Endometrial microvascular endothelial cells (primary cell): ENCODE data around the gene CSTPP1. TPM values are rescaled to one million over a fixed set of nuclear protein-coding genes. Genes with fewer than 3 reads are reported as not detected.

Experiments
- in situ Hi-C: cut with HindIII; loops from 2 replicates; pipeline ENCODE4 v1.10.0; 2017; ENCODE audit warnings: low sequenced_read_pairs, low pct_unique_long_range_greater_than_20kb; ENCODE audit errors: inconsistent ontology term
- total RNA-seq: library from RNA; depleted of rRNA; stranded (reverse); fragments of >200 nt; gene quantifications from one replicate; pipeline ENCODE4 v1.2.3, GENCODE V29; 2015; ENCODE audit errors: inconsistent ontology term

The CSTPP1 gene
- total RNA-seq, 1 donor from 2014 or later, result 24.0 TPM

DNA sequence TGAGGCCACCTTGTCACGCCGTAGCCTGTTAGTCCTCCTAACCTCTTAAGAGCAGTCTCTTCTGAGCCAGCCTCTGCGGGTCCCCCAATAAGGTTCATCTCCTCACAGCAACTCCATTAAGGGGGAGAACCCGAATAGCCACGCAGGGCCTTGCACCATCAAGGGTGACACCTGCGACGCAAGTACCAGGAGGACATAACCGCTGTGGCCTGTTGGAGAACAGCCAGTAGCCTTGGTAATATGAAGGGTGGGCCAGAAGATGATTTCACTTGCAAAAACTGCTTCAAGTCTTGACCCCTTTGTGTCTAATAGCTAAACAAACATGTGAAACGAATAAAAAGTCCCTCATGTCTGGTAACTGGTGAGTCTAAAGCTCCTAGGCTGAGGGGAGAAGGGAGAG, 225.3 kb downstream of the CSTPP1 start:
- in situ Hi-C loops, result no loop called here

DNA sequence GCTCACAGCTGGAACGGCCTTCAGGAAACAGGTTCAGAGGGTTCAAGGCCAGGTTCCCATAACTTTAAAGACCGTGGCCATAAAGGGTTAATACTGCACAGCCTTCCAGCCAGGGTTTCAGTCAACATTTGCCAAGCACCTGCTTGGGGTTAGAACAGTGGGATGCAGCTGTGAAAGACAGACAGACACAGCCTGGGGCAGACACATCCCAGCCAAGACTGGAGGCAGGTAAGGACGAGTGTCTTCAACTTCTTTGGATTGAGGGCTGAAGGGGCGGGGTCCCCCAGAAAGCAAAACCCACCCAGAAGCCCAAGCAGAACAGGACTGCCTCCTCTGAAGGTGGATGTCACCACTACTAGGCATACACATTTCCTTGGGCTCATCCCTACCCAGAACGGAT, 225.9 kb downstream of the CSTPP1 start:
- in situ Hi-C loops, result no loop called here

DNA sequence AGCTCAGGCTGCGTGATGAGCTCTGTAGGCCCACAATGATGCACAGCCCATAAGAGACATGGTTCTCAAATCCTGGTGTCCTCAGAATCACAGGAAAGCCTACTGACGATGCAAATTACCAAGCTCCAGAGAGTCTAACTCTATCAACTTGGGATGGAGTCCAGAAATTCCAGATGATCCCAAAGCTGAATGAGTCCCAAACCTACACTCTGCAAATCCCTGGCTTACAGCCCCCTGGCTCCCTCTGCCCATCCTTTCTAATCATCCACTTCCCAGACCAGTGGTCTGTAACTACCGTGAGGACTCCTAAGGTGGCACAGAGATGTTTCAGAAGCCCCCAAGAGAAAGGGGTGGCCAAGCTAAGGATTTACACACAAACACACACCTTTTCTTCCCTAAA, 226.6 kb downstream of the CSTPP1 start:
- in situ Hi-C loops, result no loop called here

DNA sequence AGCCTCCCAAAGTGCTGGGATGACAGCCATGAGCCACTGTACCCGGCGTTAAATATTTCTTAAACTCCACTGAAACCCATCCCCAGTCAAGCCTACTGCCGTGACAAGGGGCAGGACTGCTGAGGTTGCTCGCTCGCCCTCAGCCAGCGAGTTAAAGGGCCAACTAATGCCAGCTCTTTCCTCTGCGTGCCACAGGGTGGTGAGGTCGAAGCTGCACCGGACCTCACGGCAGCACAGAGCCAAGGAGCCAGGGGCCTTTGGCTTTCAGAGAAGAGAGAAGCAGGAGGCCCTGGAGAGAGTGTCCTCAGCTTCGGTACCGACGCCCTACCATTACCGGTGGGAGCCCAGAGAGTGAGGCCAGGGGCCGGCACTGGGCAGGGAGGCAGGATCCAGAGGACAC, 227.3 kb downstream of the CSTPP1 start:
- in situ Hi-C loops, result no loop called here

DNA sequence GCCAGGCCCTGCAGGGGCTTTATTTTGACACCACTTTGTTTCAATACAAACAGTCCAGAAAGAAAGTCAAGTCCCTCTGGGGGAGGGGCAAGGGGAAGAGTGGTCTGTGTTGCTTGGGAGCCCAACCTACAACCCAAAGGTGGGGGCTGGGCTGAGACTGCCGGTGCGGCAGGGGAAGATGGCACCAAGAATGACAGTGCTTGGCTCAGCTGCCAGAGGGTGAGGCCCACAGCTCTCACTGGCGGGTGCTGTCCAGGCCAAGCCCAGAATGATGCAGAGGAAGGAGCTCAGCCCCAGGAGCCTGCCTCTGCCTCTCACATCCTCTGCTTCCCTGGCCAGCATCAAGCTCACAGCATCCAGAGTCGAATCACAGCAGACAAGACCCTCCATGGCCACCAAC, 227.8 kb downstream of the CSTPP1 start:
- in situ Hi-C loops, result no loop called here

DNA sequence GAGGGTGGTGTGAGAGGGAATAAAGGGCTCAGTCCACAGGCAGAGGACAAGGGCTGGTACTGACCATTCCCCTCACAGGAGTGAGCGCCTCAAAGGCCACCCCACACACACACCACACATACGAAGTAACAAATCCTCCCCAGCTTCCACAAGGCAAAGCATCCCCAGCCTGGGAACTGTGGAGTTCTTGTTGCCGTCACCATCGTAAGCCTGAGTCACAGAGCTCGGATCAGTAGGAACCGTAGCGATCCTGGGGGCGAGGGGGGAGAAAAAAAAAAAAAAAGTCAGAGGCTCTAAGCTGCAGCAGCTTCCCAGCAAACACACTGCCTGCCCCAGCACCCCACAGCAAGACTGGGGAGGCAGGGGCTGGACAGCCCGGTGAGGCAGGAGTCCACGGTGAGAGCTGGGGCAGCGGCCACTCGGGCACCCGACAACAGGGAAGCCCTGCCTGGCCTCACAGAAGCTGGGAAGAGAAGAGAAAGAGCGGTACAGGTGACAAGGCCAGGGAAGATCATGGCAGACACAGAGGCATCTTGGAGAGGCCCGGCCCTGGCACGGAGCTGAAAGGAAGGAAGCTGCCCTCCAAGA, 228.8 kb downstream of the CSTPP1 start:
- in situ Hi-C loops, result no loop called here

DNA sequence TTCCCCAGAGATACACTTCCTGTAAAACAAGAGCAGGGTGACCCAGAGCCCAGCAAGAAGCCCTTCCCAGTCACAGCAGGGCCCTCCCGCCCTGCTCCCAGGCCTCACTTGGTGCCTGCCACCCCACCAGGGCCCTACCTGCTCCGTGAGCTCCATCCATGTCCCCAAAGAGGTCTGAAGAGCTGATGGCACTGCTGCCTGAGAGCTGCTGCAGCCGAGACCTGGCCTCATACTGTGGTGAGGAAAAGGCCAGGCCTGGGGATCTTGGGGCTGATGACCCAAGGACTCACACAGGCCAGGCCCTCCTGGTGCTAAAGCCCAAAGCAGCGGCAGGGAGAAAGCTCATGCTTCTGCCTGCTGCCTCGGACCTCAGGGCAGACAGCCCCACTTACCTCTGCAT, 229.8 kb downstream of the CSTPP1 start:
- in situ Hi-C loops, result no loop called here

DNA sequence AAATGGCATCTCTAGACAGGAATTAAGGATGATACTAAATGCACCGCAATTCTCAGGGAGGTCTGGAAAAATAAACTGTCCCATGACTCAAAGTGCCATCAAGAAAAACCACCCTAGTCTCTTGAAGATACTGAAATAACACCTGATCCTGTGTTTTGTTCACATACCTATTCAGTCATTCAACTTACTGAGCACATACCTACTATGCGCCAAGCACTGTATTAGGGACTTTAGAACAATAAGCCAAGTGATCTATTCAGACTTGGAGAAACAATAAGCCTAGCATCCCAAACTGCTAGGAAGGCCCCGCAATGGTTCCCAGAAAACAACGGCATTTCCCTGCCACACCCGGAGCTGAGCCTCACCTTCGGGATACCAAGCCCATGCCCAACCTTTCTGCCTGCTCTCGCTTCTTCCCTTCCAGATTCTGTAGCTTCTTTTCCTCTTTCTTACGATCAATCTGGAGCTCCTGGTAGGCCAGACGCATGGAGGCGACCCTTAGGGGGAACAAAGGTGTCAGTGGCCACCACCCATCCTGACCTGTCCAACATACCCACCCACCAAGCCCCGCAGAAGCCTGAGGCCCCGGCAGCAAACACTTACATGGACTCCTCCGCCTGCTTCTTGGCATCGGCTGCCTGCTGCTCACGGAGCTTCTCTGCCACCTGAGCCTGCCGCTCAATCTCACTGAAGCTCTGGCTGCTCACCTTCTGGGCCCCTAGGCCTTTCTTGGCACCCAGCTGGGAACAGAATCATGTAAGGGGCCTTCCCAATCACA, 234.7 kb downstream of the CSTPP1 start:
- in situ Hi-C loops, result no loop called here

DNA sequence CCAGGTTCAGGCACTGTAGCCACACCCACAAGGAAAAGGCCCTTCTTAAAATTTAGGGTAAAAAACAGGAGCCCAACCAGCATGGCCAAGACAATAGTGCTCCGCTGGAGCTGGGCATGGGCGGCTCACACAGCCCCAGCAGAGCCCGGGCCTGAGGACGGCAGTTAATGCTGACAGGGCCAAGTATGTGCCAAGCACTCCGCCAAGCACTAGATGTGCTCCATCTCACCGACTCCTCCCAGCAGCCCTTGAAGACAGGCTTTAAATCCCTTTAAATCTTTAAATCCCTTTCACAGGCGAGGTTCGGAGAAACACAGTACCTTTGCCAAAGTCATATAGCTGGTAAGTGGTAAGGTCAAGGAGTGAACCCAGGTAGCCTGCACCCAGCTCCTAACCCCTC, 235.3 kb downstream of the CSTPP1 start:
- in situ Hi-C loops, result no loop called here

DNA sequence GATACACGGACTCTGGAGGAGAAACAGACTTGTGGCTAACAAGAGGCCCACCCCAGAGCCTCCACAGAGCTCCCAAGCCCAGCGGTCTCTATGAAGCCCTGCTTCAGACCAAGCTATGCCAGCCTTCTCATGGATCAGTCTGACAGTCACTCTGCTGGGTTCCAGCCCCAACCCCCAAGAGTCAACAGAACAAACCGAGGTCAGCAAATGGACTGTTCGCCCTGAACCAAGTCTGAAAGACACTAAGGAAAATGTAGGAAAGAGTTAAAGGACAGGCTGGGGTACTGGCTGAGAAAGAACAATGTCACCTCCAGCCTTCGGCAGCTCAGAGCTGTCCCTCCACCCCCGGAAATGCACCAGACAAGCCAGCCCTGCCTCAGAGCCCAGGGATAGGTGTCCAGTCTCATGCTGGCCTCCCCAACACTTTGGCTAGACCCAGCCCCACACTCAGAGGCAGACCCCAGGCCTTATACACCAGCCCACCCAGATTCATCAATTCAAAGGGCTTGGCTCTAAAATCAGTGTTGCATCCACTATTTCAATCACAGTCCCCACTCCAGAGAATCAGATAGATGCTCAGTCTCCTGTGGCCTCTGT, 236.3 kb downstream of the CSTPP1 start:
- in situ Hi-C loops, result no loop called here

DNA sequence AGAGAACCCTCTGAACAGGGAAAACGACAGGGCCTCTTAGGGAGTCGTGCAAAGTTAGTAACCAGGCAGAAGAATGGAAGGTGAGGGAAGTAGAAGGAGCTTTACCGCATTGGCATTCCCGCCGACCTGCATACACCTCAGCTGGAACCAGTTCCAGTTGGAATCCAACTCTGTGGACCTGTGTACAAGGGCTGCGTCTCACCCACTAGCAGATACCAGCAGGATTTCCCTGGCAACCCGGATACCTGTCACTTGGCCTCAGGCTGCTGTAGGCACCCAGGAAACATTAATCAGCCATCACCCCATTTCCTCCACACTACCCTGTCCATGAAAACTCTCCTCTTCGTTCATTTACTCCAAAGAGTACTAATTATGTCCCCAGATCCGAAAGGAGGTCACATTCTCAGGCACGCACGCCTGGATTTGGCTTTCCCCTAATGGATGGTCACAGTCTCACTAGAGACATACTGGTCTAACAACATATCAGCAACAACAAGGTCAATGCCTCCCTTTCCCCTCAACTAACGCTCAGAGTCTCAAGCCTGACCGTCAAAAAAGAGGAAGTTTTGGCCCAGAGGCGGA, 239.3 kb downstream of the CSTPP1 start:
- in situ Hi-C loops, result no loop called here

DNA sequence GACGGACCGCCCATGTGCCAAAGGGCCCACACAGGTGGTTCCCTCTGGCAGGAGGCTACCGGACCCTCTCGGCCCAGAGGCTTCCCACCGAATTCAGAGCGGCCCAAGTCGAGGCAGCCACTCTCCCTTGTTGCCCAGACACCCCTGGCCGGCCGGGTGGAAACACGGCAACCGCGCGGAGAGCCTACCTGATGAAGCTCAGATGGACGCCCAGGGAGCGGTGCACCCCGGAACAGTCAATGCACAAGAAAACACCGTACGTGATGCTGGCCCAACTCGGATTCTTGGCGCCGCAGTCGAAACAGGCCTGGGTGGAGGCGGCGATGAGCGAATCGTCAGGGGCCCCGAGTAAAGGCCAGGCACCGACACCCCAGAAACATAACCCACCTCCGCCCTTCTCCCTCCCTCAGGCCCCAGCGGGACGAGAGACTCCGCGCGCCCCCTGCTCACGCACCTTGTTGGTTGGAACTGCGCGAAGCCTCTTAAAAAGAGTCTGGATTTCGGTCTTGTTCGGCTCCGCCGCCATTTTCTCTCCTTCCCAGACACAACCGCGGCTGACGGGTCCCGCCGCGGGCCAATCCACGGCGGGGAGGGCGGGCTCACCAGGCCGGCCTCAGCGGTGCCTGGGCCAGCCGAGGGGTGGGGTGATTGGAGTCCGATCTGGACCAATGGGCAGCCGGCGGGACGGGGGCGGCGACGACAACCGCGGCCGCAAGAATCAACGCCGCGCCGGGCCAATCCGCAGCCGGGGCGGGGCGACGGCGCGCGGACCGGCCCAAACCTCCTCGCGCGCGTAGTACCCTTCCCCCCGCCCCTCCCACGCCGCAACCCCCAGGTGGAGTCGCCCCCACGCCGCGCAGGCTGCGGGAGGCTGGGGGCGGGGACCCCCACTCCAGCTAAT, 240.0 kb downstream of the CSTPP1 start, which contains the start of gene ARFGAP2:
TSS of gene ARFGAP2 (minus strand) at position 552 of the 901 bp plus-strand sequence. CDS start at position 526, 26 bp downstream.
- in situ Hi-C loops, result no loop called here

DNA sequence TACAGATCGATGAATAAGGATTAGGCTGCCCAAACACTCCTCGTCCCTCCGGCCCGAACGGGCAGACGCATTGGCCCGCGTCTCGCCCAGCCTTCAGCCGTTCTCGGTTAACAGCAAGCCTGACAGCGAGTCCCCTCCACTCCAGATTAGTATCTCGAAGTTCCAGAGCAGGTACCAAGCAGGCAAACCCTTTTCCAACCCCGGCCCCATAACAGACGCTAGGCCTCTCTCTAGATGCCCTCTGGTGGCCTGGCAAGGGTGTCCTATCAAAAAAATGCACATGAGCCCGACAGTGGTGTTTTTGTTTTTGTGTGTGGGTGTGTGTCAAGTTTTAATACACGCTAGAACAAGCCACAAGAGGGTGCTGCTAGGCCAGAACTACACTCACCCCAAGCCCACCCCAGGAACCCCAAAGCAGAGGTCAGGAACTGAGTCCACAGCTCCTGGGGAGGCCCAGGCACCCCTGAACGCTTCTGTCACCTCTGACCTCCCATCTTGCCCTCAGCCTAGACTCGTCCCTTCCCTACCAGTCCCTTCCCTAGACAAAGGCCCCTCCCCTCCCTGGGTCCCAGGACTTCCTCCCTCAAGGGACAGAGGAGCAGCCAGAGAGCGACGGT, 240.8 kb downstream of the CSTPP1 start:
- in situ Hi-C loops, result no loop called here

DNA sequence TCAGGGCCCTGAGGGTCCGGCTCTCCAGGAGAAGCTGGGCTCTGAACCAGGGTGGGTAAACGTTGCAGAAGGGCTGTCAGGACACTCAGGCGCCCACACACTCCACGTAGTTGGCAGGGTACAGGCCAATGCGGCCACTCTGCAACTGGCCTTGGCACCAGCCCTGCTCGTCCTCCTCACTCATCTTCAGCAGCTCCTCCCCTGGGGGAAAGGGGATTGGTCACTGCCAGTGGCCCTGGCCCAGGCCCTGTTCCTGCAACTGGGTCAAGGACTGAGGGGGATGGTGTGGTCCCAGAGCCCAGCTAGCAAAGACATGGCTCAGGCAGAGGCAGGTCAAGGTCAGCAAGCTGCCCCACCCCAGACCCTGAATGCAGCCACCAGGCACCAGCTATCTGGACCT, 241.3 kb downstream of the CSTPP1 start:
- in situ Hi-C loops, result no loop called here

DNA sequence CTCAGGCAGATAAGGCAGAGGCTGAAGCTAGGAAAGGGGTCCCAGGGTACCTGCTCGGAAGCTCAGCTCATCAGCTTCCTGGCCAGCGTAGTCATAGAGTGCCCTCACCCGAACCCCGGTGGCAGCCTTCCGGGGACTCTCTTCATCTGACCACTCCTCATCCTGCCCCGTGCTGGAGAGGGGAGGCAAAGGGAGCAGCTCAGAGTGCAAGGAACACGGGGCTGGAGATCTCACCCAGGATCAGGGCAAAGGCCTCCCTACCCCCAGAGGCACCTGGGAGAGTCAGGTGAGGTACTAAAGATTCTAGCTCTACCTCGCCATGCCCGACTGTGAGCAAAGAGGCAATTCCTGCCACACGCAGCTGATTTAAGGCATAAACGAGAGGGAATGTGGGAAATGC, 241.8 kb downstream of the CSTPP1 start:
- in situ Hi-C loops, result no loop called here

DNA sequence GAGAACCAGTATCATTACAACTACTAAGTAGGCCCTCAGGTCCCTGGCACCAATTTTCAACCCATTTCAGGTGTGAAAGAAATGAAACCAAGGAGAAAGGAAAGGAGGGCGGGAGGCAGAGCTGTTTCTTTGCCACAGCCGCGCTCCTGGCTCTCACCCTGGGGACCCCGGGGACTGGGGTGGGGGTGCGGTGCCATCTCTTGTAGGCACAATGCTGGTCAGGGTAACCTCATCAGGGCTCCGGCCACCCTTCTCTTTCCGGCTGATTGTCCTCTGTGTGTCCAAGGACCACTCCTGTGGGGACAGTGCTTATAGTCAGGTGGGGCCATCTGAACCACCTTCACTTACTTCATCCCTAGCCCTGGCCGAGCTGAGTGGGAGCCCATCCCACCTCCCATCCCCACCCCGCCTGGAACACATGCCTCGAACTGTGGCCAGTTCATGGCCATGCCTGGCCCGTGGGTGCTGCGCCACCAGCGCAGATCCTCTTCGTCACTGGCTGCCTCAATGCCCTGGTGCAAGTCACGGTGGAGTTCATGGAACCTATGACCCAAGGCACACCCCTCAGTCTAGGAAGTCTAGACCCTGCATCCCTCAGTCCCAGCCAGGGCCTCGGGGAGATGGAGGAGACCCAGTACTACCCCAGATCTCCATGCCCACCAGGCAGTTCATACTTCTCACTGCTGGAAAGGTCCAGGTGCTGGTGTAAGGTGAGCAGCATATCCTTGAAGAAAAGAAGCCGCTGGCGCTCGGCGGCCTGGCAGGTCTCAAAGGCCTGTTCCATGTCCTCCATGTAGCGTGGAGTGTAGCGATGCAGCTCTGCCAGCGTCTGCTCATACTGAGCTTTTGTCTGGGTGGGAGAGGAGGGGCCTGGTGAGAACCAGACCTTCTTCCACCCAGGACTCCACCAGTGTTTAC, 242.4 kb downstream of the CSTPP1 start:
- in situ Hi-C loops, result no loop called here

DNA sequence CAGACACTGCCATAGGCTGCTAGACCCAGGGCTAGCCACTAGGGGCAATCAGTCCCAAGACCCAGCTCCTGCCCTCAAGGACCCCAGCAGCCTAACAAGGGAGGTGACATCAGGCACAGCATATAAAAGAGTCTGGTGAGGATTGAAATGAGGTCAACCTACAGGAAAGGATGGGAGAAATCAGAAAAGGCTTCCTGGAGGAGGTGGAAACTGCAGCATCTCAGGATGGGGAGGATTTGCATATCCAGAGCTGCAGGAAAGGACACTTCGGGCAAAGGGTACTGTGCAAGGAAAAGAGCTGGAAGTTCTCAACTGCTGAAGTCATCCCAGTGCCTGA, 243.1 kb downstream of the CSTPP1 start:
- in situ Hi-C loops, result no loop called here
